Vagina (tissue), 2 donors: Measurements from ENCODE around the gene EPS15.

Experiments
- POLR2A ChIP-seq, 2 donors: fragments of 450-650 bp; IDR thresholded peaks; one replicate each; pipeline ENCODE4 v1.6.1; 2017; ENCODE audit warnings: antibody characterized with exemption in 2 of 2, mild to moderate bottlenecking in 2 of 2, moderate library complexity in 2 of 2
- POLR2AphosphoS5 ChIP-seq, 2 donors: sonication (generic); formaldehyde crosslinking; IDR thresholded peaks; one replicate each; pipeline ENCODE4 v1.9.0; 2017; ENCODE audit warnings: antibody characterized with exemption in 2 of 2, mild to moderate bottlenecking in 2 of 2, low read depth in 1 of 2; ENCODE audit not compliant: insufficient read depth in 1 of 2
- TF ChIP-seq, protein P1 (sequence below), 3 experiments: fragments of 450-650 bp in 2 of 3; fragments of 200-600 bp in 1 of 3; sonication (generic) in 1 of 3; IDR thresholded peaks; one replicate each; pipeline ENCODE4 v1.5.1; 2017 to 2019; ENCODE audit warnings: antibody characterized with exemption in 3 of 3, mild to moderate bottlenecking in 2 of 3, moderate library complexity in 2 of 3

DNA sequence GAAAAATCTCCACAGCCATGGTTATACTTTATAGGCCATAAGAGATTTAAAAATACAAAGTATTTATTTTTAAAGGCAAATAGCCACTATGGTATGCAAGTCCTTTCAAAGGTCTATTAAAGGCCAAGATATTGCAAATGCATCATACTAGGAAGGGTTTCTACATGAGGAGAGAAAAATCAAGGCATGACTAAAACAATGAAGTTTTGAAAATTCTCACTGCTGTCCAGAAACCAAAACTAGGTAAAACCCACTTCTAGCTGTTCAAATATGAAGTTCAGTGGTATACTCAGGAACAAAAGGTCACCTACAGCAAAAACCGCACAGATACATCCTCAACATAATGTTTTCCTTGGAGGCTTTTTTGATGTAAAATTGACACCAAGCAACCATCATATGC lies 75.0 kb downstream of the EPS15 start:
- TF ChIP-seq, protein P1, sequence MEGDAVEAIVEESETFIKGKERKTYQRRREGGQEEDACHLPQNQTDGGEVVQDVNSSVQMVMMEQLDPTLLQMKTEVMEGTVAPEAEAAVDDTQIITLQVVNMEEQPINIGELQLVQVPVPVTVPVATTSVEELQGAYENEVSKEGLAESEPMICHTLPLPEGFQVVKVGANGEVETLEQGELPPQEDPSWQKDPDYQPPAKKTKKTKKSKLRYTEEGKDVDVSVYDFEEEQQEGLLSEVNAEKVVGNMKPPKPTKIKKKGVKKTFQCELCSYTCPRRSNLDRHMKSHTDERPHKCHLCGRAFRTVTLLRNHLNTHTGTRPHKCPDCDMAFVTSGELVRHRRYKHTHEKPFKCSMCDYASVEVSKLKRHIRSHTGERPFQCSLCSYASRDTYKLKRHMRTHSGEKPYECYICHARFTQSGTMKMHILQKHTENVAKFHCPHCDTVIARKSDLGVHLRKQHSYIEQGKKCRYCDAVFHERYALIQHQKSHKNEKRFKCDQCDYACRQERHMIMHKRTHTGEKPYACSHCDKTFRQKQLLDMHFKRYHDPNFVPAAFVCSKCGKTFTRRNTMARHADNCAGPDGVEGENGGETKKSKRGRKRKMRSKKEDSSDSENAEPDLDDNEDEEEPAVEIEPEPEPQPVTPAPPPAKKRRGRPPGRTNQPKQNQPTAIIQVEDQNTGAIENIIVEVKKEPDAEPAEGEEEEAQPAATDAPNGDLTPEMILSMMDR (IDR thresholded peaks at IDR 0.05) = no peak
- TF ChIP-seq POLR2AphosphoS5 (IDR thresholded peaks at IDR 0.05; ENCODE audit: insufficient read depth in 1 of 2, low read depth in 1 of 2) (no peak), POLR2A (IDR thresholded peaks at IDR 0.05) (no peak)
